Activated T-helper 2 cell treated with anti-CD3 and anti-CD28 coated beads, Interferon-gamma antibody, Interleukin-2, Interleukin-4, amounts not matched to agents 10 μg/mL and 5 μg/mL and 100 μg/mL, durations not matched to agents 14 hours and 24 hours and 36 hours (primary cell): ENCODE results near the gene SLC38A3. TPM values are rescaled to one million over a fixed set of nuclear protein-coding genes. Genes with fewer than 3 reads are reported as not detected.

Experiments used
- DNase-seq: peaks from one replicate; pipeline ENCODE4 v3.0.0; 2021; ENCODE audit warnings: low spot score
- H3K27ac Mint-ChIP-seq: one replicate; pipeline ENCODE4 v1.8.0; 2021; ENCODE audit warnings: mixed read lengths
- H3K27me3 Mint-ChIP-seq: one replicate; pipeline ENCODE4 v1.8.0; 2021; ENCODE audit warnings: low read depth, mixed read lengths
- H3K36me3 Mint-ChIP-seq: one replicate; pipeline ENCODE4 v1.8.0; 2021; ENCODE audit warnings: low read depth, mixed read lengths
- H3K4me1 Mint-ChIP-seq: one replicate; pipeline ENCODE4 v1.8.0; 2021; ENCODE audit warnings: low read depth, mixed read lengths
- H3K4me3 Mint-ChIP-seq: one replicate; pipeline ENCODE4 v1.8.0; 2021; ENCODE audit warnings: low read depth, mild to moderate bottlenecking, moderate library complexity, mixed read lengths
- H3K9me3 Mint-ChIP-seq: one replicate; pipeline ENCODE4 v1.8.0; 2021; ENCODE audit warnings: mixed read lengths
- intact Hi-C: fragments of 100-400 bp; cut with micrococcal nuclease; formaldehyde crosslinking; loops from one replicate; pipeline ENCODE4 v1.15.1; 2023
- total RNA-seq: library from RNA; stranded (reverse); gene quantifications from 2 replicates; pipeline ENCODE4 v1.2.3, GENCODE V29; 2022

Gene SLC38A3
- total RNA-seq, 1 donor from 2014 or later = not detected

GRCh38 chr3:50164984-50165909, 39.8 kb upstream of the SLC38A3 start:
- Mint-ChIP-seq H3K4me1 (no peaks in the 10 kb centered on the region), H3K27me3 (peaks cover 3% of the 10 kb centered on the region), H3K36me3 (no peaks in the 10 kb centered on the region), H3K4me3 (no peak overlapping the region), H3K9me3 (no peaks in the 10 kb centered on the region), H3K27ac (no peak overlapping the region)
- DNase-seq = no peak
- intact Hi-C loops = no loop called here

- intact Hi-C loops = no loop called here
- H3K4me3 Mint-ChIP-seq = no peak overlapping the region
- no peak for DNase-seq
- no peaks in the 10 kb centered on the region for H3K9me3 Mint-ChIP-seq
- H3K36me3 Mint-ChIP-seq = no peaks in the 10 kb centered on the region
- no peaks in the 10 kb centered on the region for H3K4me1 Mint-ChIP-seq
- peaks cover 3% of the 10 kb centered on the region for H3K27me3 Mint-ChIP-seq
- no peak overlapping the region for H3K27ac Mint-ChIP-seq
Observed at GRCh38 chr3:50165910-50166538, 39.0 kb upstream of the SLC38A3 start.

- H3K36me3 Mint-ChIP-seq = no peaks in the 10 kb centered on the region
- H3K4me3 Mint-ChIP-seq = no peak overlapping the region
- intact Hi-C loops = no loop called here
- peaks cover 3% of the 10 kb centered on the region for H3K27me3 Mint-ChIP-seq
- no peak for DNase-seq
- no peak overlapping the region for H3K27ac Mint-ChIP-seq
- no peaks in the 10 kb centered on the region for H3K9me3 Mint-ChIP-seq
- H3K4me1 Mint-ChIP-seq = no peaks in the 10 kb centered on the region
Observed at GRCh38 chr3:50166620-50167019, 38.5 kb upstream of the SLC38A3 start.

- Mint-ChIP-seq H3K9me3 (no peaks in the 10 kb centered on the region), H3K36me3 (no peaks in the 10 kb centered on the region), H3K4me3 (no peak overlapping the region), H3K27ac (no peak overlapping the region), H3K4me1 (no peaks in the 10 kb centered on the region), H3K27me3 (peaks cover 3% of the 10 kb centered on the region)
- intact Hi-C loops = no loop called here
- DNase-seq = no peak
Observed at GRCh38 chr3:50167069-50167840, 37.8 kb upstream of the SLC38A3 start.

GRCh38 chr3:50167841-50168209, 37.2 kb upstream of the SLC38A3 start:
- H3K27me3 Mint-ChIP-seq = peaks cover 3% of the 10 kb centered on the region
- no peaks in the 10 kb centered on the region for H3K9me3 Mint-ChIP-seq
- H3K4me1 Mint-ChIP-seq = no peaks in the 10 kb centered on the region
- H3K4me3 Mint-ChIP-seq = no peak overlapping the region
- DNase-seq = no peak
- H3K36me3 Mint-ChIP-seq = no peaks in the 10 kb centered on the region
- no peak overlapping the region for H3K27ac Mint-ChIP-seq
- intact Hi-C loops = no loop called here

- Mint-ChIP-seq H3K4me1 (no peaks in the 10 kb centered on the region), H3K27ac (no peak overlapping the region), H3K36me3 (no peaks in the 10 kb centered on the region), H3K27me3 (peaks cover 3% of the 10 kb centered on the region), H3K4me3 (no peak overlapping the region), H3K9me3 (no peaks in the 10 kb centered on the region)
- DNase-seq = no peak
- intact Hi-C loops = no loop called here
Observed at GRCh38 chr3:50168388-50168787, 36.7 kb upstream of the SLC38A3 start.

- H3K27ac Mint-ChIP-seq = no peak overlapping the region
- peaks cover 1% of the 10 kb centered on the region for H3K4me1 Mint-ChIP-seq
- H3K4me3 Mint-ChIP-seq = no peak overlapping the region
- intact Hi-C loops = no loop called here
- H3K9me3 Mint-ChIP-seq = no peaks in the 10 kb centered on the region
- no peaks in the 10 kb centered on the region for H3K36me3 Mint-ChIP-seq
- peaks cover 3% of the 10 kb centered on the region for H3K27me3 Mint-ChIP-seq
- DNase-seq = no peak
Observed at GRCh38 chr3:50168791-50169190, 36.3 kb upstream of the SLC38A3 start.

GRCh38 chr3:50169232-50169832, 35.7 kb upstream of the SLC38A3 start:
- no peaks in the 10 kb centered on the region for H3K9me3 Mint-ChIP-seq
- intact Hi-C loops = no loop called here
- no peak overlapping the region for H3K27ac Mint-ChIP-seq
- H3K4me1 Mint-ChIP-seq = peaks cover 3% of the 10 kb centered on the region
- H3K27me3 Mint-ChIP-seq = peaks cover 3% of the 10 kb centered on the region
- H3K4me3 Mint-ChIP-seq = no peak overlapping the region
- H3K36me3 Mint-ChIP-seq = no peaks in the 10 kb centered on the region
- no peak for DNase-seq

- DNase-seq = no peak
- no peaks in the 10 kb centered on the region for H3K36me3 Mint-ChIP-seq
- H3K9me3 Mint-ChIP-seq = no peaks in the 10 kb centered on the region
- H3K4me3 Mint-ChIP-seq = no peak overlapping the region
- H3K27ac Mint-ChIP-seq = no peak overlapping the region
- intact Hi-C loops = no loop called here
- H3K27me3 Mint-ChIP-seq = no peaks in the 10 kb centered on the region
- peaks cover 3% of the 10 kb centered on the region for H3K4me1 Mint-ChIP-seq
Observed at GRCh38 chr3:50169858-50170257, 35.2 kb upstream of the SLC38A3 start.

GRCh38 chr3:50170689-50171088, 34.4 kb upstream of the SLC38A3 start:
- Mint-ChIP-seq H3K27ac (no peak overlapping the region), H3K36me3 (no peaks in the 10 kb centered on the region), H3K27me3 (no peaks in the 10 kb centered on the region), H3K4me1 (peaks cover 3% of the 10 kb centered on the region), H3K4me3 (no peak overlapping the region), H3K9me3 (no peaks in the 10 kb centered on the region)
- no peak for DNase-seq
- intact Hi-C loops = no loop called here

GRCh38 chr3:50171540-50172301, 33.4 kb upstream of the SLC38A3 start:
- Mint-ChIP-seq H3K27me3 (no peaks in the 10 kb centered on the region), H3K4me3 (no peak overlapping the region), H3K27ac (no peak overlapping the region)

GRCh38 chr3:50172626-50173220, 32.3 kb upstream of the SLC38A3 start:
- Mint-ChIP-seq H3K27ac (no peak overlapping the region), H3K9me3 (no peaks in the 10 kb centered on the region), H3K36me3 (no peaks in the 10 kb centered on the region), H3K4me3 (no peak overlapping the region), H3K27me3 (no peaks in the 10 kb centered on the region), H3K4me1 (peaks cover 3% of the 10 kb centered on the region)
- intact Hi-C loops = no loop called here
- DNase-seq = no peak

More at GRCh38 chr3:50171540-50172301, 33.4 kb upstream of the SLC38A3 start:
- no peak for DNase-seq
- no peaks in the 10 kb centered on the region for H3K9me3 Mint-ChIP-seq
- no peaks in the 10 kb centered on the region for H3K36me3 Mint-ChIP-seq
- H3K4me1 Mint-ChIP-seq = peaks cover 3% of the 10 kb centered on the region
- intact Hi-C loops = no loop called here
